Measurements from ENCODE around the gene TLE6. TPM values are rescaled to one million over a fixed set of nuclear protein-coding genes. Genes with fewer than 3 reads are reported as not detected.

The TLE6 gene
- total RNA-seq, 1 donor from 2014 or later = 0.59 TPM

DNA sequence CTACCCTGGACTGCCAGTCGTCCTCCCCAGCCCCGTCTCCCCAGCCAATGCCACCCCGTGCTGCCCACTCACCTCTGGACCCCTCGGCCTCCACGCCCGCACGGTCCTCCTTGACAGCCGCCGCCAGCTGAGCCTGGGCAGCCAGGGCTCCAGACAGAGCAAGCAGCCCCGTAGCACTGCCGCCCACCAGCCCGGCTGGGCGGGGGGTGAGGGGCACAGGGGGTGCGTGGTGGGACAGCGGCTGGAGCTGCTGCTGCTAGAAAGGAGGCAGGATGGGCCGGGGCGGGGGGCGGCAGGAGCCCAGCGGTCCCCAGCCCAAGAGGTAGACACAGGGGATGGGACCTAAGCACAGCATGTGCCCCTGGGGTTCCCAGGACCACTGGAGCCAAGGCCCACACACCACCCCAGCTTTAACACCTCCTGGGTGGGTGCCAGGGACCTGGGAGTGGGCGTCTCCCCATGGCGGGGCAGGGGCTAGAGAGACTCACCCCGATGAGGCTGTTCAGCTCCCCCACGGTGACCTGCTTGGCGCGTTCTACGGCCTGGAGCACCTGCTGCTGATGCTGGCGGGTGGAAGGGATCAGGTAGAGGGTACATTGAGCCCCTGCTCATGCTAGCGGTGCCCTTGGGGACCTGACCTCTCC, 42.0 kb downstream of the TLE6 start:
- Mint-ChIP-seq H3K4me1 (ENCODE audit: unreplicated experiment) (peaks cover under 1% of the 10 kb centered on the region), H3K27ac (ENCODE audit: unreplicated experiment) (no peak overlapping the region), H3K27me3 (ENCODE audit: unreplicated experiment) (peaks cover 6% of the 10 kb centered on the region), H3K4me3 (ENCODE audit: unreplicated experiment) (no peak overlapping the region), H3K9me3 (ENCODE audit: unreplicated experiment) (no peaks in the 10 kb centered on the region), H3K36me3 (ENCODE audit: low read depth, unreplicated experiment) (no peaks in the 10 kb centered on the region)
- DNase-seq (ENCODE audit: low spot score) = no peak
- TF ChIP-seq, protein P1, sequence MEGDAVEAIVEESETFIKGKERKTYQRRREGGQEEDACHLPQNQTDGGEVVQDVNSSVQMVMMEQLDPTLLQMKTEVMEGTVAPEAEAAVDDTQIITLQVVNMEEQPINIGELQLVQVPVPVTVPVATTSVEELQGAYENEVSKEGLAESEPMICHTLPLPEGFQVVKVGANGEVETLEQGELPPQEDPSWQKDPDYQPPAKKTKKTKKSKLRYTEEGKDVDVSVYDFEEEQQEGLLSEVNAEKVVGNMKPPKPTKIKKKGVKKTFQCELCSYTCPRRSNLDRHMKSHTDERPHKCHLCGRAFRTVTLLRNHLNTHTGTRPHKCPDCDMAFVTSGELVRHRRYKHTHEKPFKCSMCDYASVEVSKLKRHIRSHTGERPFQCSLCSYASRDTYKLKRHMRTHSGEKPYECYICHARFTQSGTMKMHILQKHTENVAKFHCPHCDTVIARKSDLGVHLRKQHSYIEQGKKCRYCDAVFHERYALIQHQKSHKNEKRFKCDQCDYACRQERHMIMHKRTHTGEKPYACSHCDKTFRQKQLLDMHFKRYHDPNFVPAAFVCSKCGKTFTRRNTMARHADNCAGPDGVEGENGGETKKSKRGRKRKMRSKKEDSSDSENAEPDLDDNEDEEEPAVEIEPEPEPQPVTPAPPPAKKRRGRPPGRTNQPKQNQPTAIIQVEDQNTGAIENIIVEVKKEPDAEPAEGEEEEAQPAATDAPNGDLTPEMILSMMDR (IDR thresholded peaks at IDR 0.05; ENCODE audit: unreplicated experiment) = no peak

- Mint-ChIP-seq H3K4me3 (ENCODE audit: unreplicated experiment) (no peak overlapping the region), H3K27ac (ENCODE audit: unreplicated experiment) (no peak overlapping the region), H3K27me3 (ENCODE audit: unreplicated experiment) (peaks cover 7% of the 10 kb centered on the region), H3K36me3 (ENCODE audit: low read depth, unreplicated experiment) (no peaks in the 10 kb centered on the region), H3K4me1 (ENCODE audit: unreplicated experiment) (peaks cover 7% of the 10 kb centered on the region), H3K9me3 (ENCODE audit: unreplicated experiment) (no peaks in the 10 kb centered on the region)
- DNase-seq (ENCODE audit: low spot score) = no peak
- TF ChIP-seq, protein P1 (IDR thresholded peaks at IDR 0.05; ENCODE audit: unreplicated experiment) = no peak
Measured at GRCh38 chr19:3020321-3020960, 43.1 kb downstream of the TLE6 start.

GRCh38 chr19:3024509-3024869, 47.1 kb downstream of the TLE6 start:
- Mint-ChIP-seq H3K27me3 (ENCODE audit: unreplicated experiment) (peaks cover 8% of the 10 kb centered on the region), H3K4me1 (ENCODE audit: unreplicated experiment) (peaks cover 7% of the 10 kb centered on the region), H3K36me3 (ENCODE audit: low read depth, unreplicated experiment) (no peaks in the 10 kb centered on the region), H3K9me3 (ENCODE audit: unreplicated experiment) (no peaks in the 10 kb centered on the region), H3K27ac (ENCODE audit: unreplicated experiment) (no peak overlapping the region), H3K4me3 (ENCODE audit: unreplicated experiment) (no peak overlapping the region)
- DNase-seq (ENCODE audit: low spot score) = no peak
- TF ChIP-seq, protein P1 (IDR thresholded peaks at IDR 0.05; ENCODE audit: unreplicated experiment) = no peak

DNA sequence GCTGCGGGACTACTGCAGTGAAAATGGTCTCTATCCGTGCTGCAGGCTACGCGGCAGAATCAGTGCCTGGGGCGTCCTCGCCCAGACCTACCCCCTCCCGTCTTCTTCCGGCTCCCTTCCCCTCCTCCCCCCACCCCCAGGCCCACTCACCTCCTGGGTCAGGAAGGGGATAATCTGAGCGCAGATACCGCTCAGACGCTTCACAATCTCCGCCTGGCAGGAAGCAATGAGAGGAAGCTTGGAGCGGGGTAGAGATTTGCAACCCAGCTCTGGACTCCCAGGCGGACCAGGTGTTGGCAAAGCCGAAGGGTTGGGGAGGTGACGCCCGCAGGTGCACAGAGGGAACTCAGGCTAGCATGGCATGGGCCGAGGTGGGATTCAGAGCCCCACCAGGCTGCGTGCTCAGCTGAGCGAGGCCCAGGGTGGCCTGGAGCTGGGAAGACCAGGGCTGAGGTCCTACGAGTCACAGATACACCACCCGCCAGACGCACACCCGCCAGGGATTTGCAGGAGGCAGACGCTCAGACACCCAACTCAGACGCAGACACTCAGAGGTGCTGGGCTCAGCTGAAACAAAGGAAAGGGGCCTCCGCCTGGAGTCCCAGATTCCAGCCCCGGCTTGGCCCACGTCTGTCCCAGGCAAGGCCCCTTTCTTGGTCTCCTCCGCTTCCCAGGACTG, 47.6 kb downstream of the TLE6 start:
- Mint-ChIP-seq H3K27ac (ENCODE audit: unreplicated experiment) (no peak overlapping the region), H3K36me3 (ENCODE audit: low read depth, unreplicated experiment) (no peaks in the 10 kb centered on the region), H3K27me3 (ENCODE audit: unreplicated experiment) (peaks cover 12% of the 10 kb centered on the region), H3K4me3 (ENCODE audit: unreplicated experiment) (no peak overlapping the region), H3K4me1 (ENCODE audit: unreplicated experiment) (peaks cover 7% of the 10 kb centered on the region), H3K9me3 (ENCODE audit: unreplicated experiment) (no peaks in the 10 kb centered on the region)
- TF ChIP-seq, protein P1 (IDR thresholded peaks at IDR 0.05; ENCODE audit: unreplicated experiment) = no peak
- DNase-seq (ENCODE audit: low spot score) = peak; percentile 24

DNA sequence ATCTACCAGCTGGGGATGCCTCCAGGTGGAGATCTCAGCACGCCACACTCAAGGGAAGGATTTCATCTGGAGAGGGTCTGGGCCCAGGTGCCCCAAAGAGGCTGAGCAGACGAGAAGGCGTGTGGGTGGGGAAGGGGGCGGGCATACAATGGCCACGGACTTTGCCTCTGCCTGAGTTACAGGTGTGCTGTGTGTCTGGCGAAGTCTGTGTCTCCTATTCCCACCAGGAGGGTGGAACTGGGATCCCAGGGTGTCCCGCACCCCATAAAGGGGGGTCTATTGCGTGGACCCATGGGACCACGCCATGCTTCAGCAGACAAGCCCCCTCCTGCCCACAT, 48.2 kb downstream of the TLE6 start:
- no peak for DNase-seq (ENCODE audit: low spot score)
- no peak overlapping the region for H3K27ac Mint-ChIP-seq (ENCODE audit: unreplicated experiment)
- TF ChIP-seq, protein P1 (IDR thresholded peaks at IDR 0.05; ENCODE audit: unreplicated experiment) = no peak
- no peak overlapping the region for H3K4me3 Mint-ChIP-seq (ENCODE audit: unreplicated experiment)
- H3K9me3 Mint-ChIP-seq (ENCODE audit: unreplicated experiment) = no peaks in the 10 kb centered on the region
- peaks cover 7% of the 10 kb centered on the region for H3K4me1 Mint-ChIP-seq (ENCODE audit: unreplicated experiment)
- H3K27me3 Mint-ChIP-seq (ENCODE audit: unreplicated experiment) = peaks cover 17% of the 10 kb centered on the region
- no peaks in the 10 kb centered on the region for H3K36me3 Mint-ChIP-seq (ENCODE audit: low read depth, unreplicated experiment)

Measured in endothelial cell (in vitro differentiated cells).